GM19238 (cell line): Measurements from ENCODE around the gene NACC2.

Experiments
- DNase-seq: peaks from one replicate; pipeline ENCODE4 v3.0.0; 2011; ENCODE audit warnings: low spot score; ENCODE audit not compliant: insufficient read length

NACC2 gene

DNA sequence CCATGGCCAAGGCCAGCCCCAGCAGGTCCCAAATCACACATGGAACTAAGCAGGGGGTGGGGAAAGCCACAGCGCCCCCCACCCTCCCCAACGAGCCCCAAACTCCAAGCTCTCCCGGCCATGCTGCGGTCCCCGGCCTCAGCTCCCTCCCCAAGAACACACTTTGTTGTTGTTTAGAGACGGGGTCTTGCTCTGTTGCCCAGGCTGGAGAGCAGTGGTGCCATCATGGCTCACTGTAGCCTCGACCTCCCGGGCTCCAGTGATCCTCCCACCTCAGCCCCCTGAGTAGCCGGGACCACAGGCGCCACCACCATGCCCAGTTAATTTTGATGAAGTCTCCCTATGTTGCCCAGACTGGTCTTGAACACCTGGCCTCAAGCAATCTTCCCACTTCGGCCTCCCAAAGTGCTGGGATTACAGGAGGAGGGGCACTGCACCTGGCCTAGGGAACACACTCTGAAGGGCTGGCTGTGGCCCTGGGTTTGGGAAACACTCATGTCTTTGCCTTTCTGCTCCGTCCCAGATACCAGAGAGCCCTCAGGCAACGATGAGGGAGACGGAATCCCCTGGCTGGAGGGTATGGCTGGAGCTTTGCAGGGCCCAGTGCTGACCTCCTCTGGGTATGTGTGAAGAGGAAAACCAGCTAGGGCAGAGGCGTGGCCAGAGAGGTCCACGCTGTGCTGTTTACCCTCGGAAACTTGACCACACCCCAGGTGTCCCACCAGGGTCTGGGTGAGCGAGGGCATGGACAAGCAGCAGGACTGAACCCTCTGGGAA is 80.8 kb downstream of the NACC2 start:
- no peak for DNase-seq

GRCh38 chr9:136013524-136014034 is 81.5 kb downstream of the NACC2 start:
- no peak for DNase-seq

DNA sequence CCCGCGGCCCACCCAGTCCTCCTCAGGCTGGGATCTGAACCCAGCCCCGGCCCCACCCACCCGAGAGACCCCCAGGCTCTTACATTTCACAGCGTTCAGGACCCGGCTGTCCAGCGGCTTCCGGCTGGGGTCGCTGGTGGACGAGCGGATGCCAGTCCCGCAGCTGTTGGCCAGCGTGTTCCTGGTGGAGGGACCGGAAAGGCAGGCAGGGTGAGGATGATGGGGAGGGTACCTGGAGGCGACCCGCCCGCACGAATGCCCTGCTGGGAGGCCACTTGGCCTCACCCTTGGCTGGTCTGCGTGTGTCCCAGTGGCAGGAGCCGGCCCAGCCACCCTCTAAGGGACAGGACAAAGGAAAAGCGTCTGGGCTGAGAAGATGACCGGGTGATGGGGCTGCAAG is 82.0 kb downstream of the NACC2 start:
- no peak for DNase-seq

- DNase-seq: no peak
Measured at GRCh38 chr9:136012651-136013050, 82.4 kb downstream of the NACC2 start.

- DNase-seq: no peak
Measured at GRCh38 chr9:136011703-136012496, 83.2 kb downstream of the NACC2 start.

DNA sequence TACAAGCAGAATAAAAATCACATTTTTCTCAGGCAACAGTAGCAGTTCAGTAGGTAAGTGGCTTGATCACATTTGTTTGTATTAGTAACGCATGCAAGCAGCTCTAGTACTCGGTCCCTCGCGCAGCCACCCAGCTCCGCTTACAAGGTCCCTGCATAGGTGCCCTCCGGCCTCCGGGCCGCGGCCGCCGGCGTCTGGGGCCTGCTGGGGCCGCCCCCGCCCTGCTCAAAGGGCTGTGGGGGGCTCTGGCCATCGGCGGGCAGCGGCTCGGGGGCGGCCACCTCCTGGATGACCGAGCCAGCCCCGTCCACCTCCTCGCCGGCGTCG is 83.8 kb downstream of the NACC2 start:
- DNase-seq: no peak

DNA sequence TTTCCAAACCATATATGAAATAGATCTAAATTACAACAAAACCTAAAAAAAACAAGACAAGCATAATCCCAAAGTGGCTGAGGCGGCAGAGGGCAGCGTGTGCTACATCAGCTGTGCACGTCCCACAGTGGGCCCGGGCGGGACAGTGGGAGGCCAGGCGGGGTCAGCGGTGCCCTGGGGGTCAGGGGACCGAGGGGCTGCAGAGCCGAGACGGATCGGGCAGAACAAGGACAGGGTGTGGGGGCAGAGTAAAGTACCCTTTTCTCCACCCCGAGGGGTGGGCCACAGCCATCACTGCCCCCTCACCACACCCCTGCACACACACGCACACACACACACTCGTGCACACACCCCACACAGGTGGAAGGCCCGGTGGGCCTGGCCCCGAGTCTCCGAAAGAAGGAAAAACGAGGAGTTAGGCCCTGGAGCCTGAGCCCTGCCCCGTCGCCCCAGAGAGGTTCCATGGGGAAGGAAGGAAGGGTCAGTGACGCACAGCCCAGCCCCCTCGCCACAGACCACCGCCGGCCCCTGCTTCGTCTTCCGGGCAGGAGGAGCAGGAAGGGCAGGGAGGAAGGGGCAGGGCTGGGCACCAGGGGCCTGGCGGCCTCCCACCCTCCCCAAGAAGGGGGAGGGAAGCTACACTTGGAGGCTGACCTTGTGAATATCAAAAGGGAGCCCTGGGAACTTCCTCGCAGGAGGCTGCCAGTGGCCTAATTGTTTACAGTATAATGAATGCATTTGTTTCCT is 84.3 kb downstream of the NACC2 start:
- DNase-seq: no peak

DNA sequence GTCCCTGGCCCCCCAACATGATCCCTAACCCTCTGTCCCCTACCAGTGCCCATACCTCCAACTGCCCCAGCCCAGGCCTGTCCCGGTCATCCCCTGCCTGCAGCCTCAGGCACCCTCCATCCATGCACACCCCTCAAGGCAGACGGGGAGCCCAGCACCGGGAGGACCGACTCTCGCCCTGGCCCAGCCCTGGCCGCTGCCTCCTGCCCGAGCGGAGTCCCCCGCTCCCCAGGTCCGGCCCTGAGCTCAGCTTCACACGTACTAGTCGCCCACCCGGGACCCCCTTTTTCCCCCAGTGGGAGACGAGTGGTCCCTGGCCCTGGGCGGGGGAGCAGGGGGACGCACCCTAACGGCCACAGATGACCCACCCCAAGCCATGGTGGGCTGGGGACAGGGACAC is 84.9 kb downstream of the NACC2 start:
- no peak for DNase-seq

GRCh38 chr9:136009516-136009915 is 85.6 kb downstream of the NACC2 start:
- no peak for DNase-seq

- DNase-seq: no peak
Measured at GRCh38 chr9:136008693-136008997, 86.4 kb downstream of the NACC2 start.

DNA sequence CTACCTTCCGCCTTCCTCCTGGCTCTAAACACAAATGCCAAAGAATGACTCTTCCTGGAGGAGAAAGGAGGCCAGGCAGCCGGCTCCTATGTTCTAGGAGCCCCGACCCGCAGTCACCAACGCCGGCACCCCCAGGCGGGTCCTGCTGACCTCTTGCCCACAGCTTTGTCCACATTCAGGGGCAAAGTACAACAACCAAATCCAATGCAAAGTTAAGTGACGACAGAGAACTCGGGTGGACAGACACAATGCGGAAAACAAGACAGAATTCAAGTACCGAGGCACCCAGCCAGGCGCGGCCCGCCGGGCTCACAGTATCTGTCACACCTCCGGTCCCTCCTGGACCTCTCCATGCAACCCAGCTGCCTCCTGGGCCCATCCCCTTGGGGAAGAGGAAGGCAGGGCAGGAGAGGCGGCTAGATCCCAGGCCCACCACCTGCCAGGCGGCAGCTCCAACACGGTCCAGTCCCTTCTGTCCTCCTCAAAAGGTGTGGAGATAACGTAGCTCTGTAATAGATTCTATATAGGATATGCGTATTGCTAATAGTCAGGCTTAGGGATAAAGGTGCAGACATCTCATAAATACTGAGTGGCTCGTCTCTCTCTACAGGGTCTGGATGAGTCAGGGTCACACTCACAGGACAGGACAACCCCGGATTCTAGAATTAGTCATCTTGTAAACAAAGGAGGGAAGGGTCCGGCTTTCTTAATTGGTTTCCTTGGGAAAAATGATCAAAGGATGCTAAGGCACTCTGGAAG is 87.0 kb downstream of the NACC2 start:
- no peak for DNase-seq

GRCh38 chr9:136007276-136007933 is 87.7 kb downstream of the NACC2 start:
- DNase-seq: no peak

GRCh38 chr9:136006169-136006568 is 88.9 kb downstream of the NACC2 start:
- no peak for DNase-seq

DNA sequence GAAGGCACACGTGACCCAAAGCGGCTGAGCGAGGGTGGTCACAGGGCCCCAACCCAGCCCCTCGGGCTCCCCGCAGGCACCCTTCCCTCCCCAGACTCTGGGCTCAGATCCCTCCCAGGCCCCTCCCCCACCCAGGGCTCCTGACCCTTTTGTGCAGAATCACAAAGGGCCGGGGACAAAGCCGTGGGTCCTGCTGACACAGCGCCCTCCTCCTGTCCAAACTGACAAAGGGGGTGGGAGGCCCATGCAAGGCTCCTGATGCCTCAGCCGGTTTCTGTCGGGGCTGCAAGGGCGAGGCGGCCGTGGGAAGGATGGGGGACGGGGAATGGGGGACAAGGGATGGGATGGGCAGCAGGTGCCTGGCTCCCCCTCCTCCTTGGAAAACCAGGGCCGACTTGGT is 90.4 kb downstream of the NACC2 start:
- DNase-seq: no peak

GRCh38 chr9:136004219-136004618 is 90.9 kb downstream of the NACC2 start:
- DNase-seq: no peak

- DNase-seq: no peak
Measured at GRCh38 chr9:136003411-136004218, 91.5 kb downstream of the NACC2 start.

- DNase-seq: no peak
Measured at GRCh38 chr9:136002881-136003280, 92.2 kb downstream of the NACC2 start.

GRCh38 chr9:136002215-136002614 is 92.9 kb downstream of the NACC2 start:
- no peak for DNase-seq

GRCh38 chr9:136001231-136001630 is 93.9 kb downstream of the NACC2 start:
- DNase-seq: no peak

DNA sequence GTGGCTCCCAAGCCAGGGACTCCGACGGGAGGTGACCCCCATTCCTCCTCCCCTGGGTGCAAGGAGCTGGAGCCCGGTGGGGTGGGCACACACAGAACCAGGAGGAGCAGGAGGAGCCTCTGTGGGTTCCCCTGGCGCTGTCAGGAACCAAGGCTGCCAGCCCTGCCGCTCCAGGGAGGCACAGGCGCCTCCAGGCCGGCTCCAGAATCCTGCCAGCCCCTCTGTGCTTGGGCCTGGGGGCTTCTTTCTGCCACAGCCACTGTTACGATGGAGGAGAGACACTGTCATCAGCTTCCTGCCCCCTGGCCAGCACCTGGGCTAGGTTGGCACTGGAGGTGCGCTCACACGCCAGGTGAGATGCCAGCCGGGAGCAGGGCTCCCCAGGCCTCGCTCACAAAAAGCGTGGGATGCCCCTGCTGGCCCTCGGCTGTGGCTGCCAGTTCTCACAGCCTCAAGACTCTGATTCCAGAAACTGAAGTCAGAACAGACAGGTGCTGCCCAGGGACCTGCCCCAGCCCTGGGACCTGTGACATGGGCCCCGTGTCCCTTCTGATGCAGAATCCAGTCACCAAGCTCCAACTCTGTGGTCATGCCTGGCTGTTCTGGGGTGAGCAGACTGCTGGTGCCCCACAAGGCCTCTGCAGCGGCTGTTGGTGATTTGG is 96.5 kb downstream of the NACC2 start:
- DNase-seq: no peak
